DMS 273 treated with DMSO at 0.1 percent for 48 hours (cell line): Measurements from ENCODE around the gene A3GALT2.

ENCODE experiments used
- DNase-seq: peaks from one replicate; lab custom pipeline; 2025; lab: John Stamatoyannopoulos, UW

A3GALT2 gene

DNA sequence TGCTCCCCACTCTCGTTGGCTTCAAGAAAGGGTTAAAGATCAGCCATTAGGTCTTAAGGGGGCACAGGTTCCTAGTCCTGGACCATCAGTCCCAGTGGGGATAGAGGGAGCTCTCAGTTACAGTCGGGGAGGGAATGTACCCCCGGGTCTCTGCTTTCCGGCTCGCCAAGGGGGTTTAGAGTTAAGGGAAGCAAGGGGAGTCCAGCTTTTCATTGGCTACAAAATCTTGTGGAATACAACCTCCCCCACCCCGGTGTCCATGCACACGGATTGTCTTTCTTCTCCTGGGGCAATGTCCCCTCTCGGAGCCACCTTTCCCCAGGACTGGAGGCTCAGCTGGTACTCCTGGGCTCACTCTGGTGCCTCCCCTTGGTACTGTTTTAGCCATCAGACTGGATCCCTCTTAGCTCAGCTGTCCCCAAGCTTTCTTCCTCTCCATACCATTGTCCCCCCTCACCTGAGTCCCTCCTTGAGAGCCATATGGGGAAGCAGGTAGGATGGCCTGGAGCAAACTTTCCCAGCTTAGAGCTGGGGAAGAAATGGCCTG lies at the start of gene A3GALT2:
Gene A3GALT2 (minus strand): TSS at position 480 of the 547 bp plus-strand sequence. CDS start 0 bp downstream, at position 480.
- DNase-seq, result no peak

DNA sequence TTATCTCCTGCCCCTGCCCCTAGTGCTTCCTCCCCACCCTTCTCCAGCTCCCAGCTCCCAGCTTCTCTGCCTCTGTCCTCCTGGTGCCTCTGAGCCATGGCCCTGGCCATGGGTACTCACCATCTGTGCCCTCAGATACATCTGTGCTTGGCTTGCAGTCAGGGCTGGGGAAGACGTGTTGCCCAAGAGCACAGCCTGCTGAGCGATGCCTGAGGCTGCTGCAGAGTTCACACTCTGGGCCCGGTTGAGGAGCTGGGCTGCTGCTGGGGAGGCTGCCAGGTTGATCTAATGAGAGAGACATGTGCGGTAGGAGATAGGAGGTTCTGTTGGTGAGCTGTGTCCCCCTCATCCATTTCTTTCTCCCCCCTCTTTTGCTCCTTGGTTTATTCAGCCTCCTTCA lies 49.4 kb upstream of the A3GALT2 start:
- peak; percentile 67 for DNase-seq

GRCh38 chr1:33369764-33370163 lies 48.9 kb upstream of the A3GALT2 start:
- no peak for DNase-seq

GRCh38 chr1:33369081-33369480 lies 48.2 kb upstream of the A3GALT2 start:
- DNase-seq, result no peak

- DNase-seq, result no peak
These were observed 47.5 kb upstream of the A3GALT2 start for GRCh38 chr1:33368431-33368830.

GRCh38 chr1:33367485-33368405 lies 46.8 kb upstream of the A3GALT2 start:
- DNase-seq, result no peak

DNA sequence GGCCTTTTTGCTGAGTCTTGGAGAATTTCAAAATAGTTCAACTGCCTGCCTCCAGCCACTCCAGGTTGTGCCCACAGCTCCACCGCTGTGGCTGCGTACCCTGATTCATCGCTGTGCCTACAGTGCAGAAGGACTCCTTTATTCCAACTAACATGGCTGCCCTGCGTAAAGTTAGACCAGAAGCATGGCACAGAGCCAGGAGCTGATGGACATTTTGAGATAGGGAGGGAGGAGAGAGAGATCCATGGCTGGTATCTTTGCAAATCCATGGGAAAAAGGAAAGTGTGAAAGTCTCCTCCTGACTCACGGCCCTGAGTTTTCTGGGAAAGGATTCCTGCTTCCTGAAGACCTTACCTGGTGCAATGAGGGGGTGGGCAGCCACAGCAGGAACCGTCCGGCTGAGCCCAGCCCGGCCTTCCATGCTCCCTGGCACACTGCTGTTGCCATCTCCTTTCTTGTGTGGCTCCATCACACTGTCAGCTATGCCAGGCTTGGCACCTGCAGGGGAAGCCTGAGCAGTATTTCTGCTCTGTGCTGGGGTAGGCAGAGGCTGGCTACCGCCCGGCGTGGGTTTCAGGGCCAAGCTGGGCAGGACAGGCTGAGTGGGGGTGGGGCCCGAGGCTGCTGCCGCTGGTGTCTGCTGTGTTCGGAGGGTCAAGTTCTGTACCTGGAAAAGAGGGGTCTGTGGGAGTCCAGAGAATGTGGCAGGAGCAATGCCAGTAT lies 46.0 kb upstream of the A3GALT2 start:
- no peak for DNase-seq

GRCh38 chr1:33365560-33365997 lies 44.7 kb upstream of the A3GALT2 start:
- DNase-seq, result no peak

DNA sequence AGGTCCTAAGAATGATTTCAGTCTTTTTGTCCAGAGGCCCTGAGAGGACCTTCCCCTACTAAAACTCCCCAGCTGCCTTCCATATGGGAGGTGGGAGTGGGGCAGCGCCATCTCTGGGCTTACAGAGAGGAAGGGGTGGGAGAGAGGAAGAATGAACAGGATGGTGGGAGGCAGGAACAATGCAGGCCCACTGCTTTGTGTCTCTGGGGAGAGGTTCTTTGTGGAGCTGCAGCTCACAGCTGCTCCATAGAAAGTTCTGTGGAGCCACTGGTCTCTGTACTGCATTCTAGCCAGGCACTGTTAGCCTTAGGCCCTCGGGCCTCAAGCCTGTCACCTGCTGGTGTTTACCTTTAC lies 43.6 kb upstream of the A3GALT2 start:
- DNase-seq, result peak; percentile 86

- no peak for DNase-seq
These were observed 42.6 kb upstream of the A3GALT2 start for GRCh38 chr1:33363470-33363861.

- no peak for DNase-seq
These were observed 42.1 kb upstream of the A3GALT2 start for GRCh38 chr1:33363021-33363420.

GRCh38 chr1:33361532-33362235 lies 40.8 kb upstream of the A3GALT2 start:
- no peak for DNase-seq

- DNase-seq, result no peak
These were observed 39.5 kb upstream of the A3GALT2 start for GRCh38 chr1:33360367-33360766.

DNA sequence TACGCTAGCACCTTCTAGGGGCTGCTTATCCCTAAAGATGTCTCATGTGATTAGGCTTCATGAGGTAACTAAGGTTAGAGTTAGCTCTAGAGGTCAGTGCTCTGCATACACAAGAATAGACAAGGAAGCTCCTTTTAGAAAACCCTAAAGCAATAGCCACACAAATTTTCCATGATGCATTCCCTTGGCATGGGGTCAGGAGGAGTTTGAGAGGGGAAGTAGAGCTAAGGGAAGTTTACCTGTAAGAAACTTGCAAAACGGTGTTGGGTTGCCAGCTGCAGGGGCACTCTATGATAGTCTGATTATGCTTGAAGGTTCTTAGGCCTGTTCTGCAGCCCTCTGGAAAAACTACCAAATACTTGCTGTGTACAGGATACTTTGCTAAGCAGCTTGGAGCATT lies 39.0 kb upstream of the A3GALT2 start:
- no peak for DNase-seq

DNA sequence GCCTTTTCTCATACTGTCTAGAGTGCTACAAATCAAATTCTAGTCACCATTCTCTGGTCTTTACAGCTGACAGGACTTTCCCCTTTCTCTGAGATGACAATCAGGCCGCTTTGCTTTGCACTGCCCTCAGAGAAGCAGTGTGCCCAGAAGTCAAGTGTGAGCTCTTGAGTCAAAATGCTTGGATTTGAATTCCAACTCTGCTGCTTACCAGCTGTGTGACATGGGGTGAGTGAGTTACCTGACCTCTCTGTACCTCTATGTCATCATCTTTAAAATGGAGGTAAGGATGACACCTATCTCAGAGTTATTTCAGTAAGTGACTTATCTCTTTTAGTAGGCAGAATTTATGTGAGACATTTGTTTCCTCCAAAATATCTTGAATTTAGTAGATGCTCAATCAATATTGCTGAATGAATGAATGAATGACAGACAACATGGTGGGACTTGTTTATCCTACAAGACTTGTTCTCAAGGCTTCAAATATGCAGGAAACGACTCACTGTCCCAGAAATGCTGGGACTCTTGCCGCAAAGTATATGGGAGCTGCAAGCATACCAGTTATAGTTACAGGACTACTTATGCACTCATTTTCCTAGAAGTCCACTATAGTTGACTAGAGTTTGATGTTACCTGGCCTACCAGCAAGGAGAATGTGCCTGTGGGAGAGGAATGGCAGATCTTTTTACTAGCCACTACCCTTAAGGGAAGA lies 38.1 kb upstream of the A3GALT2 start:
- DNase-seq, result no peak

DNA sequence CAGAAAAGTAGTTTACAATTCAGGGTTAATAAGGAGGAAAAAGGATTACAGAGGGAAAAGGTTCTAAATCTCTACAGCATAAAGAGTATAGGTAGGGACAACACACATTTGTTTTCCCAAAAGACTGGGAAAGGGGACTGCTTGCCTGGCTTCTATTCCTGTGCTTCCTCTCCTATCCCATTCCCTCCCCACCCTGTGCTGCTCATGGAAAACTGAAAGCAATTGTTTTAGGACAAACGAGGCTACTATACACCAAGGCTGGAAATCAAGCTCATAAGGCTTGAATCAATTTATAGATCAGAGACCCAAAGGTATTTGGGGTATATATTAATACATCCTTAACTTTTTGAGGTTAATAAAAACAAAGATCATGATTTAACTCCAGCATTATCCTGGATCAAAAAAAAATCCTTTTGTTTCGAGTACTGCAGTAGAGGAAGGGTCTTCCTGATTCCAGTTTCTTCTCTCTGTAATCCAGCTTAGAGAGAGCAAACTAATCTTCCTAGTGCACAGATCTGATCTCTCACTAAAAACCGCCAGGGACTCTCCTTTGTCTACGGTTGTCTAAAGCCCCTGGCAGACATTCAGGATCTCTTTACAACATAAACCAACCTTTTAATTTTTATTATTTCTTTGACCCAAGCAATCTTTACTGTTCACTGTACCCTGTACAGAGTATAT lies 37.4 kb upstream of the A3GALT2 start:
- DNase-seq, result no peak

DNA sequence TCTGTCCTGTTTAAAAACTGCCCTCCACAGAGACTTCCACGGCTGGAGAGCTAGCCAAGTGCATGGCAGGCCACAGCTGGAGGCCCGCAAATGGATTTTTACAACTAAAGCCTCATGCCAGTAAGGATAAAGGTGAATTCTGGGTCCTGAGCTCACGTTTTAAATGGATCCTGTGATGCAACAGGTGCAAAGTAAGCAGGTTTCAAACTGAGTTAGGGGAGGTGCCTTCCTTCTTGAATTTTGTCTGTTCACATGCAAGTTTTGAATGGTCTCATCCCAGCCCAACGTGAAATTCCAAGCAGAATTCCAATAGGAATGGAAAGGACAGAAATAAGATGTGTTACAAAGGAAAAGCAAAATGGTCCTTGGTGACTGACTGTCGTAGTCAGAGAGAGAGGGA lies 36.2 kb upstream of the A3GALT2 start:
- DNase-seq, result no peak

DNA sequence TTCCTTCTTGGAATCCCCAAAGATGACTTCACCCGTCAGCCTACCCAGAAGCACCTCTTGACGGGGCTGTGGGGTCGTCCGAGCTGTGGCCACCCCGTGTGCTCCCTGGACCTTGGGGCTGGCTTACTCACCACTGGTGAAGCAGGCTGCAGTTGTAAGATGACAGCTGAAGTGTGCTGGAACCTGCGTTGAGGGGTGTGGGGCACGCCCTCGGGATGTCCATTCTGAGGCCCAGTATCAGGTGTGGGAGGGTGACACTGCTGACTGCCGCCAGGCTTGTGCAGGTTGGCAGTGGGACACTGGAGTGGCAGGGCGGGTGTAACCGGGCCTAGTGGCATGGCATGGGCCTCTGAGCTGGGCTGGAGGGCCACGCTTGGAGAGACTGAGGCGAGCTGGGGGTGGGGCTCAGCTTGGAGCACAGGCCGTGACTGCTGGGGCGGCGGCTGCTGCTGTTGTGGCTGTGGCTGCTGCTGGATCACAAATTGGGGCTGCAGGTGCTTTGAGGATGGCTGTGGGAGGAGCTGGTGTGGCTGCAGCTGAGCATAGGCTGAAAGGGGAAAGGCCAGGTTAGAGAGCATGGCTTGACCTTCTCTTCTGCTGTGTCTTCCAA lies 33.9 kb upstream of the A3GALT2 start:
- no peak for DNase-seq

DNA sequence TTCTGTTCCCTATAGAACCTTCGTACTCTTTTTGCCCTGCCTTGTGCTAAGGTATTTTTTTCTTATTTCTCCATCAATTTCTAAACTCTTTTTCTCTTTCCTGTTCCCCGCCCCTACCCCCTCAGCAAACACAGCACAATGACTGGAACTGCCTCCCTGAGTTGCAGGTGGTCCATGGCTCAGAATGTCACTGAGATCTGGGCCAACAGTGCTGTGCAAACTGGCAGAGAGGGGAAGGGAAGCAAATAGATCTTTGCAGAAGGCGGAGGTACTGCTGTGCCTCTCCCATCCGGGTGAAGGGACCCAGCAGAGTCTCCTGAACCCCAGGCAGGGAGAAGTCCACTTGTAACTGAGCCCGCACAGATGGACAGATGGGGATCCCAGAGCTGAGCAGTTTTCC lies 32.6 kb upstream of the A3GALT2 start:
- DNase-seq, result no peak

GRCh38 chr1:33351281-33351660 lies 30.4 kb upstream of the A3GALT2 start:
- no peak for DNase-seq
